ENCODE measurements around the gene EBI3. TPM values are rescaled to one million over a fixed set of nuclear protein-coding genes. Genes with fewer than 3 reads are reported as not detected.

Gene EBI3
- total and polyA plus RNA-seq, 2 of the 13 experiments (the other 11 are each of a cell fraction or from before 2014, with no cell fraction given), result 3.4 TPM; not detected in 1

DNA sequence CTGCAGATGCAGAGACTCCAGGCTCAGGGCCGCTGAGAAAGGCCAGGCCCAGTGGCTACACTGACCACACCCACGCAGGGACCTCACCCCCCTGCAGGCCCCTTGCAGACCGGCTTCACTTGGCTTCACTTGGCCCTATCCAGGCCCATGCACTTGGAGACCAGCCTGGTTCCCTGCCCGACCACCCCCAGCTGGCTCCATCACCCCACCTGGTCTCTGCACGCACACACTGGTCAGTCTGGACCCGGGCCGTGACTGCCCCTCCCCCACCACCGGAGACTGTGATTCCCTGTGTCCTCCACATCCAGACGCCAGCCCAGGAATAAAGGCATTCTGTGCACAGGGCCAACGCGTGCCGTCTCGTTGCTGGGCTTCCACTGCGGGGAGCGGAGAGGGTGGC is 4.9 kb upstream of the EBI3 start (continued):
- no peak for TF ChIP-seq KLF12 (CRISPR knock-in tag; IDR thresholded peaks at IDR 0.05; ENCODE audit: borderline replicate concordance)
- TF ChIP-seq KDM4B (CRISPR knock-in tag; IDR thresholded peaks at IDR 0.05), result no peak
- TF ChIP-seq, protein P1, sequence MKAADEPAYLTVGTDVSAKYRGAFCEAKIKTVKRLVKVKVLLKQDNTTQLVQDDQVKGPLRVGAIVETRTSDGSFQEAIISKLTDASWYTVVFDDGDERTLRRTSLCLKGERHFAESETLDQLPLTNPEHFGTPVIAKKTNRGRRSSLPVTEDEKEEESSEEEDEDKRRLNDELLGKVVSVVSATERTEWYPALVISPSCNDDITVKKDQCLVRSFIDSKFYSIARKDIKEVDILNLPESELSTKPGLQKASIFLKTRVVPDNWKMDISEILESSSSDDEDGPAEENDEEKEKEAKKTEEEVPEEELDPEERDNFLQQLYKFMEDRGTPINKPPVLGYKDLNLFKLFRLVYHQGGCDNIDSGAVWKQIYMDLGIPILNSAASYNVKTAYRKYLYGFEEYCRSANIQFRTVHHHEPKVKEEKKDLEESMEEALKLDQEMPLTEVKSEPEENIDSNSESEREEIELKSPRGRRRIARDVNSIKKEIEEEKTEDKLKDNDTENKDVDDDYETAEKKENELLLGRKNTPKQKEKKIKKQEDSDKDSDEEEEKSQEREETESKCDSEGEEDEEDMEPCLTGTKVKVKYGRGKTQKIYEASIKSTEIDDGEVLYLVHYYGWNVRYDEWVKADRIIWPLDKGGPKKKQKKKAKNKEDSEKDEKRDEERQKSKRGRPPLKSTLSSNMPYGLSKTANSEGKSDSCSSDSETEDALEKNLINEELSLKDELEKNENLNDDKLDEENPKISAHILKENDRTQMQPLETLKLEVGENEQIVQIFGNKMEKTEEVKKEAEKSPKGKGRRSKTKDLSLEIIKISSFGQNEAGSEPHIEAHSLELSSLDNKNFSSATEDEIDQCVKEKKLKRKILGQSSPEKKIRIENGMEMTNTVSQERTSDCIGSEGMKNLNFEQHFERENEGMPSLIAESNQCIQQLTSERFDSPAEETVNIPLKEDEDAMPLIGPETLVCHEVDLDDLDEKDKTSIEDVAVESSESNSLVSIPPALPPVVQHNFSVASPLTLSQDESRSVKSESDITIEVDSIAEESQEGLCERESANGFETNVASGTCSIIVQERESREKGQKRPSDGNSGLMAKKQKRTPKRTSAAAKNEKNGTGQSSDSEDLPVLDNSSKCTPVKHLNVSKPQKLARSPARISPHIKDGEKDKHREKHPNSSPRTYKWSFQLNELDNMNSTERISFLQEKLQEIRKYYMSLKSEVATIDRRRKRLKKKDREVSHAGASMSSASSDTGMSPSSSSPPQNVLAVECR (CRISPR knock-in tag; IDR thresholded peaks at IDR 0.05; ENCODE audit: borderline replicate concordance), result peak; percentile 34; the same call in 1 of the 2 replicates
- no peak for TF ChIP-seq ZNF232 (CRISPR knock-in tag; IDR thresholded peaks at IDR 0.05; ENCODE audit: borderline replicate concordance)
- TF ChIP-seq, protein P2, sequence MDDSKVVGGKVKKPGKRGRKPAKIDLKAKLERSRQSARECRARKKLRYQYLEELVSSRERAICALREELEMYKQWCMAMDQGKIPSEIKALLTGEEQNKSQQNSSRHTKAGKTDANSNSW (CRISPR knock-in tag; IDR thresholded peaks at IDR 0.05; ENCODE audit: borderline replicate concordance), result no peak
- TF ChIP-seq TBL1XR1 (IDR thresholded peaks at IDR 0.05; ENCODE audit: borderline replicate concordance, low read length, partially characterized antibody), result no peak
- TF ChIP-seq MXI1 (IDR thresholded peaks at IDR 0.05; ENCODE audit: borderline replicate concordance, low read depth, low read length), result no peak
- TF ChIP-seq, protein P3, sequence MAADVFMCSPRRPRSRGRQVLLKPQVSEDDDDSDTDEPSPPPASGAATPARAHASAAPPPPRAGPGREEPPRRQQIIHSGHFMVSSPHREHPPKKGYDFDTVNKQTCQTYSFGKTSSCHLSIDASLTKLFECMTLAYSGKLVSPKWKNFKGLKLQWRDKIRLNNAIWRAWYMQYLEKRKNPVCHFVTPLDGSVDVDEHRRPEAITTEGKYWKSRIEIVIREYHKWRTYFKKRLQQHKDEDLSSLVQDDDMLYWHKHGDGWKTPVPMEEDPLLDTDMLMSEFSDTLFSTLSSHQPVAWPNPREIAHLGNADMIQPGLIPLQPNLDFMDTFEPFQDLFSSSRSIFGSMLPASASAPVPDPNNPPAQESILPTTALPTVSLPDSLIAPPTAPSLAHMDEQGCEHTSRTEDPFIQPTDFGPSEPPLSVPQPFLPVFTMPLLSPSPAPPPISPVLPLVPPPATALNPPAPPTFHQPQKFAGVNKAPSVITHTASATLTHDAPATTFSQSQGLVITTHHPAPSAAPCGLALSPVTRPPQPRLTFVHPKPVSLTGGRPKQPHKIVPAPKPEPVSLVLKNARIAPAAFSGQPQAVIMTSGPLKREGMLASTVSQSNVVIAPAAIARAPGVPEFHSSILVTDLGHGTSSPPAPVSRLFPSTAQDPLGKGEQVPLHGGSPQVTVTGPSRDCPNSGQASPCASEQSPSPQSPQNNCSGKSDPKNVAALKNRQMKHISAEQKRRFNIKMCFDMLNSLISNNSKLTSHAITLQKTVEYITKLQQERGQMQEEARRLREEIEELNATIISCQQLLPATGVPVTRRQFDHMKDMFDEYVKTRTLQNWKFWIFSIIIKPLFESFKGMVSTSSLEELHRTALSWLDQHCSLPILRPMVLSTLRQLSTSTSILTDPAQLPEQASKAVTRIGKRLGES (CRISPR knock-in tag; IDR thresholded peaks at IDR 0.05; ENCODE audit: borderline replicate concordance), result no peak
- no peak for TF ChIP-seq ZNF260 (CRISPR knock-in tag; IDR thresholded peaks at IDR 0.05; ENCODE audit: borderline replicate concordance, low read depth)
- TF ChIP-seq, protein P4, sequence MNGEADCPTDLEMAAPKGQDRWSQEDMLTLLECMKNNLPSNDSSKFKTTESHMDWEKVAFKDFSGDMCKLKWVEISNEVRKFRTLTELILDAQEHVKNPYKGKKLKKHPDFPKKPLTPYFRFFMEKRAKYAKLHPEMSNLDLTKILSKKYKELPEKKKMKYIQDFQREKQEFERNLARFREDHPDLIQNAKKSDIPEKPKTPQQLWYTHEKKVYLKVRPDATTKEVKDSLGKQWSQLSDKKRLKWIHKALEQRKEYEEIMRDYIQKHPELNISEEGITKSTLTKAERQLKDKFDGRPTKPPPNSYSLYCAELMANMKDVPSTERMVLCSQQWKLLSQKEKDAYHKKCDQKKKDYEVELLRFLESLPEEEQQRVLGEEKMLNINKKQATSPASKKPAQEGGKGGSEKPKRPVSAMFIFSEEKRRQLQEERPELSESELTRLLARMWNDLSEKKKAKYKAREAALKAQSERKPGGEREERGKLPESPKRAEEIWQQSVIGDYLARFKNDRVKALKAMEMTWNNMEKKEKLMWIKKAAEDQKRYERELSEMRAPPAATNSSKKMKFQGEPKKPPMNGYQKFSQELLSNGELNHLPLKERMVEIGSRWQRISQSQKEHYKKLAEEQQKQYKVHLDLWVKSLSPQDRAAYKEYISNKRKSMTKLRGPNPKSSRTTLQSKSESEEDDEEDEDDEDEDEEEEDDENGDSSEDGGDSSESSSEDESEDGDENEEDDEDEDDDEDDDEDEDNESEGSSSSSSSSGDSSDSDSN (CRISPR knock-in tag; IDR thresholded peaks at IDR 0.05), result no peak
- TF ChIP-seq GFI1 (CRISPR knock-in tag; IDR thresholded peaks at IDR 0.05; ENCODE audit: borderline replicate concordance), result peak; percentile 53; the same call in 1 of the 2 replicates
- TF ChIP-seq, protein P5, sequence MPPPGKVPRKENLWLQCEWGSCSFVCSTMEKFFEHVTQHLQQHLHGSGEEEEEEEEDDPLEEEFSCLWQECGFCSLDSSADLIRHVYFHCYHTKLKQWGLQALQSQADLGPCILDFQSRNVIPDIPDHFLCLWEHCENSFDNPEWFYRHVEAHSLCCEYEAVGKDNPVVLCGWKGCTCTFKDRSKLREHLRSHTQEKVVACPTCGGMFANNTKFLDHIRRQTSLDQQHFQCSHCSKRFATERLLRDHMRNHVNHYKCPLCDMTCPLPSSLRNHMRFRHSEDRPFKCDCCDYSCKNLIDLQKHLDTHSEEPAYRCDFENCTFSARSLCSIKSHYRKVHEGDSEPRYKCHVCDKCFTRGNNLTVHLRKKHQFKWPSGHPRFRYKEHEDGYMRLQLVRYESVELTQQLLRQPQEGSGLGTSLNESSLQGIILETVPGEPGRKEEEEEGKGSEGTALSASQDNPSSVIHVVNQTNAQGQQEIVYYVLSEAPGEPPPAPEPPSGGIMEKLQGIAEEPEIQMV (CRISPR knock-in tag; IDR thresholded peaks at IDR 0.05; ENCODE audit: low read depth), result no peak
- no peak for TF ChIP-seq ZNF562 (CRISPR knock-in tag; IDR thresholded peaks at IDR 0.05; ENCODE audit: borderline replicate concordance)
- no peak for TF ChIP-seq TCF12 (IDR thresholded peaks at IDR 0.05)
- TF ChIP-seq TCF12 (CRISPR knock-in tag; IDR thresholded peaks at IDR 0.05), result no peak
- no peak for TF ChIP-seq ZNF879 (CRISPR knock-in tag; IDR thresholded peaks at IDR 0.05)
- TF ChIP-seq, protein P6, sequence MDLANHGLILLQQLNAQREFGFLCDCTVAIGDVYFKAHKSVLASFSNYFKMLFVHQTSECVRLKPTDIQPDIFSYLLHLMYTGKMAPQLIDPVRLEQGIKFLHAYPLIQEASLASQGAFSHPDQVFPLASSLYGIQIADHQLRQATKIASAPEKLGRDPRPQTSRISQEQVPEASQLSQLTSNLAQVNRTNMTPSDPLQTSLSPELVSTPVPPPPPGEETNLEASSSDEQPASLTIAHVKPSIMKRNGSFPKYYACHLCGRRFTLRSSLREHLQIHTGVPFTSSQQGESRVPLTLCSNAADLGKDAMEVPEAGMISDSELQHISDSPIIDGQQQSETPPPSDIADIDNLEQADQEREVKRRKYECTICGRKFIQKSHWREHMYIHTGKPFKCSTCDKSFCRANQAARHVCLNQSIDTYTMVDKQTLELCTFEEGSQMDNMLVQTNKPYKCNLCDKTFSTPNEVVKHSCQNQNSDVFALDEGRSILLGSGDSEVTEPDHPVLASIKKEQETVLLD (CRISPR knock-in tag; IDR thresholded peaks at IDR 0.05; ENCODE audit: low read depth), result 0 out of 2 replicates have a peak, but pooled peaks have one; percentile 24
